IPS-NIHi11 (cell line): Measurements from ENCODE around the gene RPS25.
"Not testable (repeated sequence)": the region's sequence is repeated elsewhere in the genome, so short reads cannot be mapped to it uniquely, and the experiment has no call there.

Experiments used
- DNase-seq: peaks from one replicate; pipeline ENCODE4 v3.0.0; 2012; ENCODE audit warnings: mixed read lengths, low spot score

RPS25 gene

GRCh38 chr11:119039471-119039870 is 21.3 kb upstream of the RPS25 start:
- DNase-seq, result not testable (repeated sequence)

DNA sequence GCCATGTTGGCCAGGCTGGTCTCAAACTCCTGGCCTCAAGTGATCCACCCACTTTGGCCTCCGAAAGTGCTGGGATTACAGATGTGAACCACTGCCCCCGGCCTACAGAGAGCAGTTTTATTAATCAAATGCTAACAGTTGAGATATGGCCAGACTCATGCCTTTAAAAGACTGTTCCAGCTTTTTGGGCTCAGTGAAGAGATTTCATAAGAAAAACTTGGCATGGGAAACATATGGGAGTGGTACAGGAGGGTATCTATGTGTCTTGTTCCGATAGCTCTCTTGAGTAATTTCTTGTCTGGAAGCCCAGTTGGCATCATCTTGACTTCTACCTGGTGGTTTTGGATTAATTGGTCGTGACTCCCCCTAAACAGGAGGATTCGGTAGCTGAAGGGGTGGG is 20.7 kb upstream of the RPS25 start:
- no peak for DNase-seq

GRCh38 chr11:119034813-119035212 is 16.7 kb upstream of the RPS25 start:
- DNase-seq, result no peak

- not testable (repeated sequence) for DNase-seq
Measured at GRCh38 chr11:119033421-119033820, 15.3 kb upstream of the RPS25 start.

GRCh38 chr11:119031912-119032280 is 13.8 kb upstream of the RPS25 start:
- no peak for DNase-seq

- DNase-seq, result peak; percentile 98
Measured at GRCh38 chr11:119030329-119031047, 12.3 kb upstream of the RPS25 start, which contains the start of gene SLC37A4. Gene SLC37A4, minus strand, starts transcription at chr11:119030877.

DNA sequence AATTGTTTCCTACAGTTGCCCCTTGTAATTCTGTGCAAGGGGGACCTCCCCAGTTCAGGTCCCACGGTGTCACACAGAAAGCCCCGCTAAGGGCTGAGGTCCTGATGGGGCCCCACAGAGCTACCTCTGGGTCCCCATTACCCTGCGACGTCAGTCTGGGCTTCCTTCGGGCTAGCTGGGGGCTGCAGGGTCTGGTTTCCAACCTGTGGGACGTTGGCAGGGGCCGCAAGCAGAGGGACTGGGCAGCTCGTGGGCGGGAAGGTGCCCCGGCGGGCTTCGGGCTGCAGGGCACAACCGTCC is 11.8 kb upstream of the RPS25 start:
- DNase-seq, result no peak

GRCh38 chr11:119029340-119030028 is 11.3 kb upstream of the RPS25 start:
- no peak for DNase-seq

- DNase-seq, result no peak
Measured at GRCh38 chr11:119029069-119029339, 10.9 kb upstream of the RPS25 start.

- DNase-seq, result no peak
Measured at GRCh38 chr11:119028346-119029068, 10.4 kb upstream of the RPS25 start.

GRCh38 chr11:119027561-119028345 is 9.6 kb upstream of the RPS25 start:
- DNase-seq, result no peak

GRCh38 chr11:119026970-119027369 is 8.8 kb upstream of the RPS25 start:
- DNase-seq, result no peak

DNA sequence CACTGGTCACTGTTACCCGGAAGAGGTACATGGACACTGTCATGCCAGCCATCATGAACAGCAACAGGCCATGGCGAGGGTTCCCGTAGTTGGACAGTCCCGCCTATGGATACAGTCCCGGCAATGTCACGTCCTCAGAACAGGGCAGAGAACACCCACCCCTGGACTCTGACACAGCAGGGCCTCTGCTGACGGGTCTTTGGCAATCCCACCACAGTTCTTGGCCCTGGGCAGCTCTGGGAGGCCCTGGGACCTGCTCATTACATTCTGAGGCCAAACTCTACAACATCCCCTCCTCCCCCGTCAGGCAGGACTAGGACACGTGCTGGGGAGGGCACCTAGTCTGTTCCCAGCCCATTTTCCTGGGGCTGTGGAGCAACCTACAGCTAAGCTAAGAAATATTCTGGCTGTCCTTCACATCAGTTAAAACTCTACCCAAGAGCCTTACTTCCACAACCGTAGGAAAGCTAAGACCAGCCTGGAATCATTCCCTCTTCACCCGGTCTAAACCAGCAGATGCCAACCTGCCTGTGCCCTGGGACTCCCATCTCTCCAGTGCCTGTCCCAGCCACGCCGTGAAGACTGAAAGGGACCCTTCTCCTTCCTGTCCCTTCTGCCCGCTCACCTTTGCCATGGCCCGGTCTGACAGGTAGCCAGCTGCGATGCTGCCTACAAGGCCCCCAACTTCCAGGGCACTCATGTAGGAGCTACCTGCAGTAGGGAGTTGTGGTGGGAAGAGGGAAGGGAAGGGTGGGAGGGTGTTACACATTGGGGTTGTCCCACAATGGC is 8.0 kb upstream of the RPS25 start:
- no peak for DNase-seq

GRCh38 chr11:119025541-119025940 is 7.4 kb upstream of the RPS25 start:
- no peak for DNase-seq

GRCh38 chr11:119025099-119025473 is 6.9 kb upstream of the RPS25 start:
- DNase-seq, result no peak

DNA sequence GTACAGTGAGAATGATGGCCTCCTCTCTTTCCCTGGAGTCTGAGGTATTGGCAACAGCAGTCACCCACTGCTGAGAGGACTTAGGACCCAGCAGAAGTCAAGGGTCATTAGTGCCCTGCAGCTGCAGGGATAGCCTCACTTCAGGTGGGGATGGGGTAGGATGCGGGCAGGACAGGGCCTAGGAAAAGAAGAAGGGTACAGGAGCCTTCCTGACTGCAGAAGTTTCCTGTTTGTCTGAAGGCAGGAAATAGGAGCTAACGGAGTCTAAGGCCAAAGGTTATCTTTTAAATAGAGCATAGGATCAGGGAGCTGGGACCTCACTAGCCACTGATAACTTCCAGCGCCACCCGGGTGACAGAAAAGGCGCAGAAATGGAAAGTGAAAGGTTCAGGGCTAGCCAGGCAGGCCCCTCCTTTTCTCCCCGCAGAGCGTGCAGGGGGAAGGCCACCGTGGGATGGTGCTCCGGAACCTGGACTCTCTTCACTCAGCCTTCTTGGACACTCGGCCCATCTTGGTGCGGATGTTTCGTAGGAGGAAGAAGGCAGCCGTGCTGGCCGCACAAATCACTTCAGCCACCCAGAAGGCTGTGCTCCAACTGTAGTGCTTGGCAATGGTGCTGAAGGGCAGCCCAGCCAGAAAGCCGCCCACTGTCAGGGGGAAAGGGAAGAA is 6.4 kb upstream of the RPS25 start:
- DNase-seq, result no peak

DNA sequence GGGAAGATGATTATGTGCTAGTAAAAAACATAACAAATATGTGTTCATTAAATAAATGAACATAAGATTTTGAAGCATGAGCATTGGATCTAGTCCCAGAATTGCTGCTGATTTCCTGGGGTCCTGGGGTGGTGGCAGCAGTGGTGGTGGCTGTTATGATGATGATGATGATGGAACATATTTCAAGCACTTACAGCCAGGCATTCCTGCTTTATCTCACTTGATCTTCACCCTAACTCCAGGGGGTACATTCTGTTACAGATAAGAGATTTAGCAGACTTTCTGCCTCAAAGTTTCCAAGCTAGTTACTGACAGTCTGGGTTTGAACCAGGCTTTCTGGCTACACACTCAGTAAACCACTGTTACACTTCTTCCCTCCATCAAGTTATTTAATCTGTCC is 5.6 kb upstream of the RPS25 start:
- DNase-seq, result no peak

DNA sequence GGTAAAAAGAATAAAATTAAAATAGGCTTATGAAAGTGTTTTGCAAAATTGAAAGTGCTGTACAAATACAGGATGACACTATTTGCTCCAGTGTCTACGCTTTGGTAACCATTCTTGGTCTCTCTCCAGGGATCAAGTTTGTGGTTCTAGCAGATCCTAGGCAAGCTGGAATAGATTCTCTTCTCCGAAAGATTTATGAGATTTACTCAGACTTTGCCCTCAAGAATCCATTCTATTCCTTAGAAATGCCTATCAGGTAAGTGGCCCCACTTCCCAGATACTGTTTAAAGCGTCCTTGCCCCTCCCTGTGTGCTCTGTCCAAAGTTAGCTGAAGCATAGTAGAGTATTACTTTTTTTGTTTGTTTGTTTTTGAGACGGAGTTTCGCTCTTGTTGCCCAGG is 3.5 kb upstream of the RPS25 start:
- no peak for DNase-seq

DNA sequence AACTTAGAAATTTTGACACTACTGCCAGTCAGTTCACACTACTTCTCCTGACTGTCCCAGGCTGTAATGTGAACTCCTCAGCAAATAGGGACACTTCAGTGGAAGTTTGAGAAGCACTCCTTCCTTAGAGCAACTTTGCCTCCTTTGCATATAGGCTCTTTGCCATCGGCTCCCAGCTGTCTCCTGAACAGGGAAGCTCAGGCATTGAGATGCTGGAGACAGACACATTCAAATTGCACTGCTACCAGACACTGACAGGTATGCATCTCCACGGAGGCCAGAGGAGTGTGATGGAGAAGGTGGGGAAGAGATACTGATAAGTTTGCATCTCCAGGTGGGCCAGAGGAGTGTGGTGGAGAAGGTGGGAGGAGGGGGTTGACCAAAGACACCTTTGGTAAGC is 1.9 kb upstream of the RPS25 start:
- DNase-seq, result no peak

GRCh38 chr11:119017377-119017776 is 766 bp downstream of the RPS25 start:
- not testable (repeated sequence) for DNase-seq

- DNase-seq, result no peak
Measured at GRCh38 chr11:119016216-119017009, 1.7 kb downstream of the RPS25 start.
